Fibroblast of villous mesenchyme (primary cell): ENCODE measurements around the gene TMEM208. TPM values are rescaled to one million over a fixed set of nuclear protein-coding genes. Genes with fewer than 3 reads are reported as not detected.

Experiments
- DNase-seq: peaks from one replicate; pipeline ENCODE4 v3.0.0-alpha.2; 2010; ENCODE audit warnings: low read depth
- H3K4me3 ChIP-seq: 2 replicates; pipeline ENCODE4 v1.5.1; 2011; ENCODE audit warnings: low read depth, mild to moderate bottlenecking, low read length
- CTCF ChIP-seq: IDR thresholded peaks from 2 replicates; pipeline ENCODE4 v1.5.1; 2012; ENCODE audit warnings: low read depth, mild to moderate bottlenecking, low read length; ENCODE audit not compliant: insufficient read depth
- total RNA-seq: library from RNA; depleted of rRNA; stranded (reverse); fragments of >200 nt; gene quantifications from 2 replicates; pipeline ENCODE4 v1.2.3, GENCODE V29; 2012

TMEM208 gene
- total RNA-seq: 25.5 and 29.0 TPM in 2 replicates

- DNase-seq: peak; percentile 99
- TF ChIP-seq CTCF: peak; percentile 1
- peak within 1 kb of the TSS; percentile 100 for H3K4me3 ChIP-seq
These were observed at the start of gene TMEM208 for GRCh38 chr16:67226804-67227566. Gene TMEM208 (plus strand): TSS chr16:67227130. CDS start chr16:67227219, 89 bp downstream.

- peak; percentile 14 for TF ChIP-seq CTCF
- peak overlapping the region; percentile 41 for H3K4me3 ChIP-seq
- DNase-seq: peak; percentile 57
These were observed 48.9 kb upstream of the TMEM208 start for GRCh38 chr16:67177743-67178699.

GRCh38 chr16:67179421-67180080, 47.4 kb upstream of the TMEM208 start:
- DNase-seq: no peak
- TF ChIP-seq CTCF: no peak
- no peak overlapping the region for H3K4me3 ChIP-seq

GRCh38 chr16:67180166-67180565, 46.8 kb upstream of the TMEM208 start:
- no peak for TF ChIP-seq CTCF
- no peak overlapping the region for H3K4me3 ChIP-seq
- no peak for DNase-seq

GRCh38 chr16:67181346-67181745, 45.6 kb upstream of the TMEM208 start:
- no peak for TF ChIP-seq CTCF
- H3K4me3 ChIP-seq: no peak overlapping the region
- peak; percentile 79 for DNase-seq

GRCh38 chr16:67182288-67182687, 44.6 kb upstream of the TMEM208 start:
- H3K4me3 ChIP-seq: no peak overlapping the region
- no peak for DNase-seq
- TF ChIP-seq CTCF: no peak
